Kidney (tissue), 14 donors: Measurements from ENCODE around the gene CBY1. TPM values are rescaled to one million over a fixed set of nuclear protein-coding genes. Genes with fewer than 3 reads are reported as not detected.

Source experiments
- DNase-seq, 5 donors: peaks; one replicate each; pipeline ENCODE4 v3.0.0-alpha.2; 2013 to 2020
- FAIRE-seq: peaks from 2 replicates; lab custom pipeline; 2012; peaks lifted over from hg19 to GRCh38; lab: Jason Lieb, UNC
- H3K27ac ChIP-seq, 2 donors: one replicate each; pipeline ENCODE4 v1.7.0; 2013; ENCODE audit warnings: low read depth in 2 of 2, low read length in 2 of 2, inconsistent platforms in 1 of 2
- H3K27me3 ChIP-seq: one replicate; pipeline ENCODE4 v1.7.1; 2013; ENCODE audit warnings: low read length, inconsistent platforms; ENCODE audit not compliant: control insufficient read depth, insufficient read depth
- H3K36me3 ChIP-seq, 3 donors: one replicate each; pipeline versions ENCODE4 v1.7.0 to v1.7.1; 2013; ENCODE audit warnings: low read length in 3 of 3, control low read depth in 1 of 3, inconsistent platforms in 1 of 3; ENCODE audit not compliant: insufficient read depth in 3 of 3, control insufficient read depth in 2 of 3
- H3K4me1 ChIP-seq, 3 donors: one replicate each; pipeline versions ENCODE4 v1.7.0 to v1.7.1; 2013; ENCODE audit warnings: low read length in 3 of 3, inconsistent platforms in 1 of 3, low read depth in 1 of 3; ENCODE audit not compliant: control insufficient read depth in 2 of 3, insufficient read depth in 2 of 3
- H3K4me3 ChIP-seq, 3 donors: one replicate each; pipeline versions ENCODE4 v1.7.0 to v1.8.1; 2013; ENCODE audit warnings: low read length in 3 of 3, control low read depth in 1 of 3, inconsistent platforms in 1 of 3
- H3K9ac ChIP-seq, 3 donors: one replicate each; pipeline versions ENCODE4 v1.7.0 to v1.7.1; 2013; ENCODE audit warnings: low read length in 3 of 3, control low read depth in 1 of 3, inconsistent platforms in 1 of 3
- H3K9me3 ChIP-seq, 3 donors: one replicate each; pipeline versions ENCODE4 v1.7.0 to v1.7.1; 2013; ENCODE audit warnings: low read length in 3 of 3, control low read depth in 1 of 3, inconsistent platforms in 1 of 3; ENCODE audit not compliant: control insufficient read depth in 2 of 3, insufficient read depth in 1 of 3
- CTCF ChIP-seq: IDR thresholded peaks from 3 replicates; pipeline ENCODE4 v1.5.1; 2012; ENCODE audit warnings: mild to moderate bottlenecking, moderate library complexity, borderline replicate concordance; ENCODE audit not compliant: insufficient read depth; ENCODE audit errors: extremely low read depth
- intact Hi-C: fragments of 100-400 bp; cut with DNase I; formaldehyde crosslinking; loops from one replicate; pipeline ENCODE4 v1.11.1; 2022
- polyA plus RNA-seq: library from polyadenylated mRNA; stranded (reverse); fragments of 350-450 nt; fragmentation: Illumina TruSeq; extraction: RNeasy Lipid Tissue Mini Kit (QIAGEN cat#74804); gene quantifications from one replicate; pipeline ENCODE4 v1.2.3, GENCODE V29; 2014; ENCODE audit warnings: low read depth, low replicate concordance; ENCODE audit not compliant: insufficient read depth
- total RNA-seq: library from RNA; stranded (reverse); fragmentation: NEBNext Ultra II Directional; extraction: Animal tissue kit (Norgen Biotek cat#: 25700); gene quantifications from one replicate; pipeline ENCODE4 v1.2.1, GENCODE V29; 2021
- donor health status: control.
- donor health status: control.
- donor health status: control.
- donor health status: control.
- donor health status: control.
- donor health status: DM: yes; HTN: yes; CAD: no.
- donor health status: Normal renal cell carcinoma (clear cell type).

Gene CBY1
- total and polyA plus RNA-seq, 2 donors from 2014 or later: 36.0 to 67.2 TPM

DNA sequence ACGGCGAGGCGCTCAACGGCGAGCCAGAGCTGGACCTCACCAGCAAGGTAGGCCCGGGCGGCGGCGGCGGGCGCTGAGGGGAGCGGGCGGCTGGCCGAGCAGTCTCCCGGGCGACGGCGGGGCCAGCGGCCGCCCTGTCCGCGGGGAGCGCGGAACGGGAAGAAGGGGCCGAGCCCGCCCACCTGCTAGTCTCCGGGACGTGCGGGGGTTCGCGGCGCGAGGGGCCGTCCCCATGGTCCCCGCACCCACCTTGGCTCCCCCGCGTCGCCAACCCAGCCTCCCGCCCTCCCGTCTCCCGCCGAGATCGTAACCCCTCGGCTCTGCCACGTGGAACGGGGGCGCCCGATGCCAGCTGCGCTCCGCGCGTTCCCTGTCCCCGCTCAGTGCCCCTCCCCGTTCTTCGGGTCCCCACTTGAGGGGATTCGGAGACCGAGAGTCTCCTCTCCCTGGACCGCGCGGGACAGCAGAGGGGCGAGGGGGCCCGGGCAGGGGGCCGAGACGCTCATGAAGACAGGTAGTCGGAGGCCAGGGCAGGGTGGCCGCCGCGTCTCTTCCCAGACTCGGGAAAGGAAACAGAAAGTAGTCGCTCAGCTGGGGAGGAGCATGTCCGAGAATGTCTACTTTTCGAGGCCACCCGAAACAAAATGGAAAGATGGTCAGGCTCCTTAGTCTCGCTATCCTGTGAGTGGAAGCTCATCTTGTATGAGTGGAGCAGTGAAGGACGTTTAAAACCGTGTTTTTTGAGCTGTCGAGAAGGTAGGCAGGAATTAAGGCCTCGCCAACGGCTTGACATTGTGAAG, 49.9 kb downstream of the CBY1 start:
- H3K4me3 ChIP-seq: peak overlapping the region; percentile 45 to 91 (median 78)
- peak overlapping the region; percentile 83 to 89 for H3K27ac ChIP-seq
- H3K27me3 ChIP-seq: no peaks in the 10 kb centered on the region
- intact Hi-C loops: no loop called here
- no peaks in the 10 kb centered on the region for H3K9me3 ChIP-seq
- DNase-seq (peak; percentile 42 to 91 (median 63)), FAIRE-seq (no peak)
- H3K4me1 ChIP-seq: peaks cover 9 to 23% (median 15%) of the 10 kb centered on the region in 3 donors
- TF ChIP-seq CTCF: no peak
- peaks cover 0 to 2% (median 0%) of the 10 kb centered on the region in 3 donors for H3K36me3 ChIP-seq
- peak overlapping the region; percentile 1 to 85 (median 70) for H3K9ac ChIP-seq

DNA sequence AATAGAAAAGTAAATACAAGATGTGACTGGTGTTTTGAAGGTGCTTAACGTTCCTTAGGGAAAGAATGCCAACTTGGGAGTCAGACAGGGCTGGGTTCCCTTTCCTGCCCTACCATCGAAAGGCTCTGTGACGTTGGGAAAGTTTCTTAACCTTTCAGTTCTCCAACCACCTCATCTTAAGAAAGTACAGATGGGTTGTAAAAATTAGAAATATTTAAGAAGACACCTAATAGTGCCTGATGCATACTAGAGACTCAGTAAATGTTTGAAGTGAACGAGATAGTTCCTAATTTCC, 50.4 kb downstream of the CBY1 start:
- DNase-seq: no peak
- TF ChIP-seq CTCF: no peak

DNA sequence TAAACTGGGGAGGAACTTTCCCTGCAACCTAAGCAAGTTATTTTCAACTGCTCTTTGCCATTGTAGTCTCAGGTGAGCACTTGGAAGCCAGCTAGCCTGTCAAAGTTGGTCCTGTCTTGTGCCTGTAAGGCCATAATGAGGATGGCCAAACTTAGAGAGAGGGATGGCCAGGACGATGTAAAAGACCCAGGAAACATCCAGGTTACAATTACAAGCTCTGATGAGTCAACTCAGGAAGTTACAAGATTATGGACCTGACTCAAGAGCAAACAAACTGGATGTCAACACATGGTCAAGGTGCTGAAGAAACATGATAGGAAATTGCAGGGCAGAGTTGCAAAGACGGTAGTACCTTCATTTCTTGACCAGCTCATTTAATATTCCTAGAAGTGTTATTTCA, 50.9 kb downstream of the CBY1 start:
- no peak for TF ChIP-seq CTCF
- intact Hi-C loops: no loop called here
- H3K36me3 ChIP-seq: peaks cover 0 to 2% (median 0%) of the 10 kb centered on the region in 3 donors
- peak overlapping the region in 1 of 3 donors; percentile 70 for H3K9ac ChIP-seq
- FAIRE-seq: no peak
- H3K27me3 ChIP-seq: no peaks in the 10 kb centered on the region
- DNase-seq: no peak
- H3K27ac ChIP-seq: no peak overlapping the region
- H3K4me1 ChIP-seq: peaks cover 6 to 20% (median 15%) of the 10 kb centered on the region in 3 donors
- no peaks in the 10 kb centered on the region for H3K9me3 ChIP-seq
- peak overlapping the region; percentile 45 to 91 (median 78) for H3K4me3 ChIP-seq

More for the DNA sequence above, 50.4 kb downstream of the CBY1 start:
- peaks cover 0 to 2% (median 0%) of the 10 kb centered on the region in 3 donors for H3K36me3 ChIP-seq
- H3K27ac ChIP-seq: peak overlapping the region; percentile 83 to 89
- FAIRE-seq: no peak
- no peaks in the 10 kb centered on the region for H3K27me3 ChIP-seq
- H3K4me1 ChIP-seq: peaks cover 6 to 18% (median 15%) of the 10 kb centered on the region in 3 donors
- peak overlapping the region; percentile 45 to 91 (median 78) for H3K4me3 ChIP-seq
- peak overlapping the region; percentile 1 to 85 (median 70) for H3K9ac ChIP-seq
- intact Hi-C loops: no loop called here
- no peaks in the 10 kb centered on the region for H3K9me3 ChIP-seq
